Measurements from ENCODE around the gene BAG5.

BAG5 gene

DNA sequence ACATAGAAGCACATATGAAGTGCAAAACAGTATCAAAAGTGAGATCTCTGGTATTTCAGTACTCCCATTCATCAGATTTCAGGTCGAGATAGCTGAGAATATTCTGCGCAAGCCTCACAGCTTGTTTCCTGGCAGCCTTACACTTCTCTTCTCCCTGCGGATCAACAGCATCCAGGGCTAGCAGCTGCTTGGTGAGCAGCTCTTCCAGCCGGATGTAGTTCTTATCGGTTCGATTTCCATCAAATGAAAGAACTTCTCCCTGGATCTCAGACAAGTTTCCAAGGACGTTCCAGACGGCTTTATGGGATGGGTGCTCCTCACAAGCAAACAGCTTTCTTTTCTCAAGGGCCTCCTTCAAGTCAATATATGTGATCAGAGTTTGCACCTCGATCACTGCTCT is 2.7 kb downstream of the BAG5 start:
- TF ChIP-seq, protein P1, sequence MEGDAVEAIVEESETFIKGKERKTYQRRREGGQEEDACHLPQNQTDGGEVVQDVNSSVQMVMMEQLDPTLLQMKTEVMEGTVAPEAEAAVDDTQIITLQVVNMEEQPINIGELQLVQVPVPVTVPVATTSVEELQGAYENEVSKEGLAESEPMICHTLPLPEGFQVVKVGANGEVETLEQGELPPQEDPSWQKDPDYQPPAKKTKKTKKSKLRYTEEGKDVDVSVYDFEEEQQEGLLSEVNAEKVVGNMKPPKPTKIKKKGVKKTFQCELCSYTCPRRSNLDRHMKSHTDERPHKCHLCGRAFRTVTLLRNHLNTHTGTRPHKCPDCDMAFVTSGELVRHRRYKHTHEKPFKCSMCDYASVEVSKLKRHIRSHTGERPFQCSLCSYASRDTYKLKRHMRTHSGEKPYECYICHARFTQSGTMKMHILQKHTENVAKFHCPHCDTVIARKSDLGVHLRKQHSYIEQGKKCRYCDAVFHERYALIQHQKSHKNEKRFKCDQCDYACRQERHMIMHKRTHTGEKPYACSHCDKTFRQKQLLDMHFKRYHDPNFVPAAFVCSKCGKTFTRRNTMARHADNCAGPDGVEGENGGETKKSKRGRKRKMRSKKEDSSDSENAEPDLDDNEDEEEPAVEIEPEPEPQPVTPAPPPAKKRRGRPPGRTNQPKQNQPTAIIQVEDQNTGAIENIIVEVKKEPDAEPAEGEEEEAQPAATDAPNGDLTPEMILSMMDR (IDR thresholded peaks at IDR 0.05; ENCODE audit: insufficient read depth, low read length, missing control alignments) = no peak
- H3K4me3 ChIP-seq (ENCODE audit: low read depth, low read length) = no peak overlapping the region
- CTCF ChIA-PET = interaction anchor here (1.3 to 8.2 kb wide), 6 partner anchors 12 to 62 kb away, joined by 3 to 79 read pairs (median 5); no protein-coding TSS in a partner anchor
- DNase-seq (ENCODE audit: low read depth, low spot score) = no peak
- POLR2A ChIA-PET = no interaction called here

DNA sequence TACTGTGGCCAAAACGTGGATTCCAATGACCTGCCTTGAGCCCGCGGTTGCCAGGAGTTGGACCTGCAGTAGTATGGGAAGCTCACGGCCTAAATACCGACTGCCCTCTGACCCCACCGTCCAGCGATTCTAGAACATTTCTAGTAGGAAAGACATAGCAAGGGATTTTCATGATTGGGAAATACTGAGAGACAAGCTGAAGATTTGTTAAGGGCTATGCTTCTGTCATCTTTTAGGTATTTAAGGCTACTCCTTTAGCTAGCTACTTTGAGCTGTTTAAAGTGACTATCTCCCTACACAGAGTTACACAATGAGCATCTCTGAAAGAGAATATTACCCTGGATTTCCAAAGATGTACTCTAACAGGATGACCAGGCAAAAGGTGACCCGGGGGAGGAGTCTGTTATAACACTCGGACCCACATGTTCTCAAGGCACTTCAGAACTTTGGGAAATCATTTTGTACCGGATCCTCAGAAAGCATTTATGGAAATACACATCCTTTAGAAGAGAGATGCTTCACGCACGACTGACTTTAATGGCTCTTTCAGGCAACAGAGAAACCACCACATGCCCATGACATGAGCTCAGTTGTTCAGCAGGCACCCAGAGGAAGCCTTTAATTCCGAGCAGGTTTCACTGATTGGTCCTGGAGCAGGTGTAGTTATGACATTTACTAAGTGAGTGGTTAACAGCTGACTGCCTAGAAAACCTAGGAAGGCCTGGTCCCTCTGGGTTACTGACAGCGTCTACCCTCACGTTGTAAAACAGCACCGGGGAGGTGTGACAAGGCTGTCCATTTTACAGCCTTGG is 4.2 kb downstream of the BAG5 start:
- TF ChIP-seq, protein P1 (IDR thresholded peaks at IDR 0.05; ENCODE audit: insufficient read depth, low read length, missing control alignments) = no peak
- DNase-seq (ENCODE audit: low read depth, low spot score) = no peak
- POLR2A ChIA-PET = interaction anchor here (1.4 kb wide), 1 partner anchor 173 kb away, joined by 4 read pairs; the partner anchor contains the start of gene MARK3
- no peak overlapping the region for H3K4me3 ChIP-seq (ENCODE audit: low read depth, low read length)
- CTCF ChIA-PET = interaction anchor here (0.8 to 8.2 kb wide), 10 partner anchors 10 to 60 kb away, joined by 3 to 79 read pairs (median 4); partner anchors contain the start of gene CKB

DNA sequence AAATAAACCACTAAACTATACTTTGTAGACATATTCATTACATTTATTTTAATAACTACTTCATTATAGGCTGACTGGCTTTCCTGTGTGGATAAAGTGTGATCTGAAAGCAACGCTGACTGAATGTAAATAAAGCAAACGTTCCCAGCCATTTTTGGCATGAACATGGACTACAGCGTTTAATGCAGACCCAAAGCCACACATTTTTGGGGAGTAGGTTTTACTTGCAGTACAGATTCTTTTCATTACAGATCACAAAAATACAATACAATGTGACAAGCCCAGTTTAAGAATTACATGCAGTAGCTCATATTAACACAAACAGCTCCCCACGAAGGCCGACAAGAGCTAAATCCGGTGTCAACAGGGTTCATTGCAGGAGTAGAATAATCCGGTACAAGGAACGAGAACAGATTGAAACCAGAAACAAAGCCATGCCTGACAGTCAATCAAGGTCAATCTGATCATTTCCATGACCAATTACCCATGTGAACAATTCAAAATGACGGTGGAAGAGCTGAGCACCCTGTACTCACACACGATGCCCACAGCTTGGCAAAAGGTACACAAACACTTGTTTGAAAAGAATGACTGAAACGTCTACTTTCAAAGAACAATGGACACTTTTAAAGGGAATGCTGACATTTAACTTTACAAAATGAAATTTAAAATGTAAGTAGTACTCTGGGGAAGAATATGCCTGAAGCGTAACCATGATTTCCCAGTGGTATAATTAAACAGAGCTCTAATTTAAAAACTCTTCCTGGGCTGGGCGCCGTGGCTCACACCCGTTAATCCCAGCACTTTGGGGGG is 5.3 kb downstream of the BAG5 start:
- DNase-seq (ENCODE audit: low read depth, low spot score) = no peak
- no peak overlapping the region for H3K4me3 ChIP-seq (ENCODE audit: low read depth, low read length)
- POLR2A ChIA-PET = interaction anchor here (1.4 kb wide), 1 partner anchor 172 kb away, joined by 4 read pairs; the partner anchor contains the start of gene MARK3
- TF ChIP-seq, protein P1 (IDR thresholded peaks at IDR 0.05; ENCODE audit: insufficient read depth, low read length, missing control alignments) = no peak
- CTCF ChIA-PET = interaction anchor here (0.8 to 8.2 kb wide), 10 partner anchors 9 to 353 kb away, joined by 3 to 79 read pairs (median 3); partner anchors contain the start of gene CKB

DNA sequence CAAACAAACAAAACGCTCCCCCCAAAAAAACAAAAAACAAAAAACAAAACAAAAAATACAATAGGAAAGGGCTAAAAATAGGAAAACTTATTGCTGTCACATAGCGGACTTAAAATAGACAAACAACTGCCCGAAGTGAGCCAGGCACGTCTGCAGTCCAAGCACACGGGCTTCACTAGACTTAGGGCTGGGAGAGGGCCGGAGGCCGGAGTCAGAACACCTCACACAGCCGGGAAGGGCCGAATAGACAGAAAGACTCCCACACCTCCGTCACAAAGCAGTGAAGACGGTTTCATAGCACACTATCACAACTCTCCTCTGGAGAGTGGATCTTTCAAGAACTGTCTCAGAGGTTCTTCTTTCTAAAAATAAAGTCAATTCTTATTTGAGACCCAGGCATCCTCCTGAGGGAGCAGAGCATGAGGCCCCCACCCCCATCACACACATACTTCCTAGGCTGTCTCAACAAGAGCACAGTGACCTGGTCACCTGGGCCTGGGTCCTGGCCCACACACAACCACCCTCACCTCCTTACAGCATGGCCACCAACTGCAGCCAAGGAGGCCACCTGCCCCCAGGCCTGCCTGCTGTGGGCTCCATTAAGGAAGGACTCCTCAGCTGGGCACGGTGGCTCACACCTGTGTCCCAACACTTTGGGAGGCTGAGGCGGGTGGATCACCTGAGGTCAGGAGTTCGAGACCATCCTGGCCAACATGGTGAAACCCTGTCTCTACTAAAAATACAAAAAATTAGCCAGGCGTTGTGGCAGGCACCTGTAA is 6.7 kb downstream of the BAG5 start:
- TF ChIP-seq, protein P1 (IDR thresholded peaks at IDR 0.05; ENCODE audit: insufficient read depth, low read length, missing control alignments) = no peak
- ChIA-PET POLR2A (no interaction called here), CTCF (interaction anchor here (20.9 kb wide), 1 partner anchor 36 kb away, joined by 368 read pairs; the partner anchor contains the start of gene CKB)
- H3K4me3 ChIP-seq (ENCODE audit: low read depth, low read length) = no peak overlapping the region
- DNase-seq (ENCODE audit: low read depth, low spot score) = no peak

DNA sequence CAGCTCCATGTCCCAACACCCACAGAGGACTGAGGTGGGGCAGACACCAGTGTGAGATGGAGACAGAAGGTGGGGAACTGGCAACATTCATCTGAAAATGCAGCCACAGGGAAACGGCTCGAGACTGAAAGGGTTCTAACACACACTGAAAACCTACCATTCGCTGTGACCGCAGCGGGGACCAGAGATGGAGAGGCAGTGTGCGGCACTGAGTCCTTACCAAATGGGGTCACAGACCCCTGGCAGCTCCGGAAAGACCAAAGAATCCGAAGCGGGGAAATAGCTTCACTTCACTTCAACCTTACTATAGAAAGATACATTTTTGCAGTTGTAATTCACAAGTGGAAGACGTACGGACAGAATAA is 9.6 kb downstream of the BAG5 start:
- no peak for DNase-seq (ENCODE audit: low read depth, low spot score)
- CTCF ChIA-PET = interaction anchor here (1.4 to 20.9 kb wide), 7 partner anchors 10 to 159 kb away, joined by 3 to 368 read pairs (median 6); partner anchors contain the start of gene CKB
- POLR2A ChIA-PET = interaction anchor here (0.9 to 2.3 kb wide), 2 partner anchors 9 to 31 kb away, joined by 3 to 10 read pairs; partner anchors contain the start of gene BAG5

More for the DNA sequence above, 9.6 kb downstream of the BAG5 start:
- no peak overlapping the region for H3K4me3 ChIP-seq (ENCODE audit: low read depth, low read length)
- TF ChIP-seq, protein P1 (IDR thresholded peaks at IDR 0.05; ENCODE audit: insufficient read depth, low read length, missing control alignments) = no peak

All from AG04449 (cell line).